ENCODE data around the gene LDLRAD3. TPM values are rescaled to one million over a fixed set of nuclear protein-coding genes. Genes with fewer than 3 reads are reported as not detected.

Gene LDLRAD3
- total RNA-seq, 1 donor from 2014 or later, result 26.2 TPM

DNA sequence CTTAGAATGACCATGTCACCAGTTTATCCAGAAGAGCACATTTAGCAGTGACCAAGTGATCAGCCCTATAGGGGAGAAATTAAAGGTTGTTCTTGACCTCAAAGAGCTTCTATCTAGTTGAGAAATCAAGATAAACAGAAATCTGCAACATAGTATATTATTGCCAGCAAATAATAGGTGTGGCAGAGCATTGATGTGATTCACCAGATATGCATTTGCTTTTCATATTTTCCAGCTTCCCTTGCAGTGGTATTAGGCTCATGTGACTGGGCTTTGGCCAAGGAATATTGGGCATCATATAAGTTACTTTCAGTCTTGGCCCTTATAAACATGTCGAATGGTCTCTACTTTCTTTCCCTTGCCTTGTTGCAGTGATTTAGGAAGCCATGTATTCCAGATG, 310.9 kb downstream of the LDLRAD3 start:
- no peak for DNase-seq (ENCODE audit: extremely low read depth, low read depth, low spot score)

DNA sequence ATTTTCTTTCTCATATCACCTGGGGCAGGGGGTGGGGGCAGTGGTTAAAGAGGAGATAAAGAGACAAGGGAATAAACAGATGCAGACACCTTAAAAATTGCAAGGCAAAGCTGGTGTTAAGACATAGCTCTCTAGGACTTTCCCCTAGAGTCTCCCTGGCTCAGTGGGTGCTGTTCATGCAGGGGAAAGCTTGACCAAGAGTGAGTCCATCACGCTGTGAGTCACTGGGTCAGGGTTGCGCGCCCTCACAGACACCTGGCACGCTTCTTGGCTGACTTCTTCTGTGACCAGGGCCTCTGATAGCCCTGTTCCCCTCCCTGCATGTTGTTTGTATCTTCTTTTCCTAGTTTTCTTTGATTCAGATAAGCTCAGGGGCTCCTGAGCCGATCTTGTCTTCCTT, 313.5 kb downstream of the LDLRAD3 start:
- DNase-seq (ENCODE audit: extremely low read depth, low read depth, low spot score), result no peak

GRCh38 chr11:36258730-36259360, 315.0 kb downstream of the LDLRAD3 start:
- DNase-seq (ENCODE audit: extremely low read depth, low read depth, low spot score), result peak; percentile 34

DNA sequence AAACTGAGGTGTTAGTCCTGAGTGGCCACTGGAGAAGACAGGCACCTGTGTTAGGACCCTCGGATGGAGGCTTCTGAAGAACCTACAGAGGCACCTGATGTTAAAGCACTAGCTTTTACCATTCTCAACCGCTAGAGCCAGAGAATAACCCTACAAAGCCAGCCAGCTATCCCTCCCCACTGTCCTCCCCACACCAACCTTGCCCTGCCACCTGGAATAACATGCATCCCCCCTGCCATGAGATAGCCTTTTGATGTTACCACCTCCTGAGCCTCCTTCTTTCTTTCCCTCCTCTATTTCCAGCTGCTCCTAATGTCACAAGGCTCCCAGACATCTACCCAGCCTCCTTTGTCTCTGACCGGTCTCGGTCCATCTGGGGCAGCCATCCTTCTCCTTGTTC, 317.2 kb downstream of the LDLRAD3 start:
- DNase-seq (ENCODE audit: extremely low read depth, low read depth, low spot score), result no peak

DNA sequence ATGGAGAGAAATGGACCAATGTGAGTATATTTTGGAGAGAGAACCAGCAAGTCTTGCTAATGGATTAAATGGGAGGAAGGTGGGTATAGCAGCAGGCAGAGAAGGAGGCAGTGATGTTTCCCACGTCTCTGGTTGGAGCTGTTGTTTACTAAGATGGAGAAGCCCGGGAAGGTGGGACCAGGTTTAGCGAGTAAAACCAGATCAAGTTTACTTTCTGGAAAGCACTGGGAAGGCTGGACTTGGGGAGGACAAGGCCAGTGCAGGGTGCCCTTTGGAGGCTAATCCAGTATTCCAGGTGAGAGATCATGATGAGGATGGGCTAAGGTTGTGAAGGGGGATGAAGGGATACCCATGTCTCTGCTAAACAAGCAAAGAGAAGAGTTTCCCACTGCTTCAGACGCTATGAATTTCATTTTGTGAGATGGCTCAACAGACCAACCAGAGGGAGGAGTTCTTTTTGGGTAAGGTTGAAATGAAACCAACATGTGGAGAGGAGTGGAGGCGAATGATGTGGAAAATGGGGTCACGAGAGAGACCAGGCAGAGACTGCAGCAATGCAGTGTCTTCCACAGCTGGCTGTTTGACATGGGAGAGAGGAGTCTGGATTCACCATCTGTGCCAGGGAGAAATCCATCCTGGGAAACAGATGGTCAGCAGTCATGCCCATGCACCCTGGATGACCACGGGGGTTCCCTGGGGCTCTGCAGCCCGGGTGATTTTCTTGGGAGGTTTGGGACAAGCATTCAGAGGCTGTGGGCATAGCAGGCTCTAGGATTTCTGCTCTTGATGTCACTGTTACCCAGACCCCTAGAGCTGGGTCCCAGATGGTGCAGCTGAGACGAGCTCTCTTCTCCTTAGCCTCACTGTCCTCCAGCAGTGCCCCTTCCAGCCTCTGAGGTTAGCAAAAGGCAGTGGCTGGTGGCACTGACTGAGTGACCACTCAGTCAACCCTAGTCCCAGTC, 320.4 kb downstream of the LDLRAD3 start:
- DNase-seq (ENCODE audit: extremely low read depth, low read depth, low spot score), result no peak

DNA sequence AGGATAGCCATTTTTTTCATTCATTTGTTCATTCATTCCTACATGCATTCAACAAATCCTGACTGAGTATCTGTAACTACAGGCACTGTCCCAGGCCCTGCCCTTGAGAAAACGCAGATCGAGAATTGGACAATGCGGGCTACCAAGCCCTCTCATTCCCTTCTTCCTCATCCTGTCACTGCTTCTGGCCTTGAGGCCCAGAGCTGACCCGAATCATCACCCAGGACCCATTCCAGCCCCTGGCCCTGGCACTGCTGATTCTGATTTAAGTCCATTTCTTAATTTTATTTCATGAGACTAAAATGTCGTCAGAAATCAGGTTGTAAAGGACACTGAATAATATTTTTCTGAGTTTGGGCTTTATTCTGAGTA, 321.1 kb downstream of the LDLRAD3 start:
- DNase-seq (ENCODE audit: extremely low read depth, low read depth, low spot score), result no peak

DNA sequence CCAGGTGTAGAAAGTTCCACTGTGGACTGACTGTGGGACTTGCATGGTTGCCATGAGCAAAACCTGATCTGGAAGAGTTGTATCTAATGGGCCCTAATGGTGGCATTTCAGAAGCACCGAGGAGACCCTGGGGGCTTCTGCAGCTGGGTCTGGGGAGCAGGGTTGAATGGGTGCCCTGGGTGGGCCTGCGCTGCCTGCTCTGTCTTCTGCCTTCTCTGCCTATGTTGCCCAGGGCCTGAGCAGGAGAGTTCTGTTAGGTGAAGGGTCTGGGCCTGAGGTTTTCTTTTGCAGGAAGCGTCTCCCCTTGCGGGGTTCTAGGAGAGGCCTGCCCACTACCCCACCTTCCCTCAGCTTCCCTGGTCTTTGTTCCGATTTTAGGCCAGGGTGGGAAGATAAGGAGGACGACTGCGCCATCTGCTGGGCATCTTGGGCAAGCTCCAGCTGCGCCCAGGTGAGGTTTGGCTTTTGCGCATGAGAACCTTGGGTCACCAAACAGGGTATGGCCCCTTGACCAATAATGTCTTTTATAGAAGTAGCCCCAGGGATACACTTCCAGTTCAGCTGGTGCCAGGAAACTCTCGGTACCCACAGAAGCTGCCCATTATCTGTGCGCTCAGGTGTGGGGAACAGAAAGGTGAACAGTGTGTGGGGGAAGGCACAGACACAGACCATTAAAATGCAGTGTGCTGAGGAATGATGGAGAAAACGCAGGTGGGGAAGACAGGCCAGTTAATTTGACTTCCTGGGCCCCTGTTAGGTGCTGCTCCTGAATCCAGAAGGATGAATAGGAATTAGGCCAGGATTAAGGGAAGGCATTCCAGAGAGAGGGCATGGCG, 322.1 kb downstream of the LDLRAD3 start:
- peak; percentile 14 for DNase-seq (ENCODE audit: extremely low read depth, low read depth, low spot score)

DNA sequence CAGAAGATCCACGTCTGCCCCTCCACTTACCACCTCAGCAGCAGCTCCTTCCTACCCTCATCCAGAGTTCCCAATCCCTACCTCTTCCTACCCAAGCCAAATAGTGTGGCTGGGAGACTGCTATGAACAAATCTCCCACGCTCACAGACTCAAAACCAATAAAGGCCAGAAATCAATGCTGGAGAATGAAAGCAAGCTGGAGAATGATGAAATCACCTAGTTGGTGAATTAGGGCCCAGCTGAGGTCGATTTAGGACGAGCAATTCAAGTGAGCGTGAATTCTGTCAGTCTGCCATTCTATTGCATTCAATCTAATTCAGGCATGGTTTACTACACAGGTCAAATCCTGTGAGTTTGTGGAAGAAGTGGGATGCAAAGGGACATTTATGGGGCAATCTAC, 322.9 kb downstream of the LDLRAD3 start:
- no peak for DNase-seq (ENCODE audit: extremely low read depth, low read depth, low spot score)

DNA sequence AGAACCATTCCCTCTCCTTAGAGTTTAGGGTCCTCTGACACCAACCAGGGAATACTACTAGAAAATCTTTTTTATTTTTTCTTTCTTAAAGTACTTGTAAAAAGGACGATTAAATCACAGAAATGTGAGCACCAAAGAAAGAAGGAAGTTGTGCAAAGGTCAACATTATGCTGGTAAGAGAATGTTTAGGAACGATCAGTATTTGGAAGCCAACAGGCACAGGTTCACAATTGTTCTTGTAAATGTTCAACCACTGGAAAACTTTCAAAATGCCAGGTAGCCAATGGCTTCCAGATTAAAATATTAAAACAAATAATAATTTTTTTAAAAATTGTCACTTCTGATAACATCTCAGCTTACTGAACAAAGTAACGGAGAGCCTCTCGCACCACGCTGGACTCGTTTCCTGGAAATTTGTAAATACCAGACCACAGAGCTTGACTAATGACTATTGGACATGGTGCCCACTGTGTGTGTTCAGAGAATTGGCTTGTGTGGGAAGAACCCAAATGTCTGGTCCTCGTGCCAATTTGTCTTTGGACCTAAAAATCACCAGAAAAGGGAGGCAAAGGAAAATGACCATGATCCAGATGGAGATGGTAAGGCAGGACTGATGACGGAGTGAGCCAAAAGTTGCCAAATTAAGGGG, 324.6 kb downstream of the LDLRAD3 start:
- DNase-seq (ENCODE audit: extremely low read depth, low read depth, low spot score), result no peak

DNA sequence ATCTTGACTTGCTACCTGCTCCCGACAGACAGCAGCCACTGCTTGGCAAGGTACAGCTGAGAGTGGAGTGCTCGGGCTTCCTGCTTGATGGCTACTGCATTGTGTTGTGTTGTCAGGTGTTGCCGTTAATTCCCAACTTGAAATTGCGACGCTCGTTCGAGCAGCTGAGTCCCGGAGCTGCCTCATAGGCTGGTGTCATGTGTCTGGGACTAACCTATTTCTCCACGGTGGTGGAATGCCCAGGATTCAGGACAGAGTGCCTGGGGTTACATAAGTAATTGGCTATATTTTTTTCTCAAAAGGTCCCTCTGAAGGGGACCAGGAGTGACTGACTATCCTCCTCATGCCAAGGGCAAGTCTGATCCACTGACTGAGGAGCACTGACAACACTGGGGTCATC, 326.8 kb downstream of the LDLRAD3 start:
- no peak for DNase-seq (ENCODE audit: extremely low read depth, low read depth, low spot score)

DNA sequence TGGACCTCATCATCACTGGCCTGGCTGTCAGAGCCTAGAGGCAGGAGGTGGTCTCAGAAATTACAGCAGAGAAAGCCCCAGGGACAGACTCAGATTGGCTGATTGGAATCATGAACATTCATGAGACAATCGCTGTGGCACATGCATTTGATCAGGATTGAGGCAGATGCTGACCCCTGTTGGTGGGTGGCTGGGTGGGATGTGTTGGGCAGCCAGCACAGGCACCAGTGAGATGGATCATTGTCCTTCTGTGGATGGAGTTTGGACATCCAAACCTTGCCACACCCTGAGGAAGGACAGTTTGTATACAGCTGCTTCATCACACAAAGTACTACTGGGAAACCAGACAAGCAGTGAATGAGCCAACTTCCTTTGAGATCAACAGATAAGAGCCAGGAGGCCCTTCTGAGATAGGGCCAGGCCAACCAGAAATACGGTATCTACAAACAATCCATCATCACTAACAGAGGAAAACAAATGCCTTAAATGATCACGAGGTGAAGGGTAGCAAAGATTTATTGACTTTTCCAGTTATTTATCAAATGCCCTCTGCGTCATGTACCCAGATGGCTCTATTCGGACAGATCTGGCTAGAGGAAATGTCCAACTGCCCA, 328.0 kb downstream of the LDLRAD3 start:
- DNase-seq (ENCODE audit: extremely low read depth, low read depth, low spot score), result no peak

- no peak for DNase-seq (ENCODE audit: extremely low read depth, low read depth, low spot score)
Measured at GRCh38 chr11:36273110-36273509, 329.2 kb downstream of the LDLRAD3 start.

DNA sequence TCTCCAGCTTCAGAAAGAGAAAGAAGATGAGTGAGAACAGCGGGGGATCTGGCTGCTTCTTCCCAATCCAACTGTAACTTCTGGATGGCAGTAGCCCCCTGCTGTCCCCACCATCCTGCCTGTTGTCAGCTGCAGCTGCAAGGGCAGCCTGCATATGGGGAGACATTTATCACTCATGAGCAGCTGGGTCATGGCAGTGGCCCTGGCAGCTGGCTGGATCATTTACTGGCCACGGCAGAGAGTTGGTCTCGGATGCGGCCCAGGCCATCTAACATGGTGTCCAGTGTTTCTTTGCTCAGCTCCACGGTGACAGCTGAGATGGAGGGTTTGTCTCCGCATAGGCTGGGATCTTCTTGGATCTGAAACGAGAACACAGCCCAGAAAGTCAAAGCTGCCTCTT, 330.6 kb downstream of the LDLRAD3 start:
- DNase-seq (ENCODE audit: extremely low read depth, low read depth, low spot score), result no peak

- DNase-seq (ENCODE audit: extremely low read depth, low read depth, low spot score), result no peak
Measured at GRCh38 chr11:36278531-36279282, 334.8 kb downstream of the LDLRAD3 start.

- no peak for DNase-seq (ENCODE audit: extremely low read depth, low read depth, low spot score)
Measured at GRCh38 chr11:36280531-36280930, 336.7 kb downstream of the LDLRAD3 start.

Measured in glomerular endothelial cell (primary cell).